HG03139 (cell line): Measurements from ENCODE around the gene PRKG2.
"Not testable (repeated sequence)": the region's sequence is repeated elsewhere in the genome, so short reads cannot be mapped to it uniquely, and the experiment has no call there.

ENCODE experiments used
- ATAC-seq: cut with Tn5 transposase; IDR thresholded peaks from one replicate; pipeline ENCODE4 v1.9.1; 2021; ENCODE audit not compliant: unreplicated experiment

The PRKG2 gene, protein sequence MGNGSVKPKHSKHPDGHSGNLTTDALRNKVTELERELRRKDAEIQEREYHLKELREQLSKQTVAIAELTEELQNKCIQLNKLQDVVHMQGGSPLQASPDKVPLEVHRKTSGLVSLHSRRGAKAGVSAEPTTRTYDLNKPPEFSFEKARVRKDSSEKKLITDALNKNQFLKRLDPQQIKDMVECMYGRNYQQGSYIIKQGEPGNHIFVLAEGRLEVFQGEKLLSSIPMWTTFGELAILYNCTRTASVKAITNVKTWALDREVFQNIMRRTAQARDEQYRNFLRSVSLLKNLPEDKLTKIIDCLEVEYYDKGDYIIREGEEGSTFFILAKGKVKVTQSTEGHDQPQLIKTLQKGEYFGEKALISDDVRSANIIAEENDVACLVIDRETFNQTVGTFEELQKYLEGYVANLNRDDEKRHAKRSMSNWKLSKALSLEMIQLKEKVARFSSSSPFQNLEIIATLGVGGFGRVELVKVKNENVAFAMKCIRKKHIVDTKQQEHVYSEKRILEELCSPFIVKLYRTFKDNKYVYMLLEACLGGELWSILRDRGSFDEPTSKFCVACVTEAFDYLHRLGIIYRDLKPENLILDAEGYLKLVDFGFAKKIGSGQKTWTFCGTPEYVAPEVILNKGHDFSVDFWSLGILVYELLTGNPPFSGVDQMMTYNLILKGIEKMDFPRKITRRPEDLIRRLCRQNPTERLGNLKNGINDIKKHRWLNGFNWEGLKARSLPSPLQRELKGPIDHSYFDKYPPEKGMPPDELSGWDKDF

GRCh38 chr4:81214881-81215868, at the start of gene PRKG2:
Gene PRKG2, minus strand, starts transcription at chr4:81215222. Its CDS starts 10,175 bp downstream, at chr4:81205047.
- ATAC-seq = no peak

DNA sequence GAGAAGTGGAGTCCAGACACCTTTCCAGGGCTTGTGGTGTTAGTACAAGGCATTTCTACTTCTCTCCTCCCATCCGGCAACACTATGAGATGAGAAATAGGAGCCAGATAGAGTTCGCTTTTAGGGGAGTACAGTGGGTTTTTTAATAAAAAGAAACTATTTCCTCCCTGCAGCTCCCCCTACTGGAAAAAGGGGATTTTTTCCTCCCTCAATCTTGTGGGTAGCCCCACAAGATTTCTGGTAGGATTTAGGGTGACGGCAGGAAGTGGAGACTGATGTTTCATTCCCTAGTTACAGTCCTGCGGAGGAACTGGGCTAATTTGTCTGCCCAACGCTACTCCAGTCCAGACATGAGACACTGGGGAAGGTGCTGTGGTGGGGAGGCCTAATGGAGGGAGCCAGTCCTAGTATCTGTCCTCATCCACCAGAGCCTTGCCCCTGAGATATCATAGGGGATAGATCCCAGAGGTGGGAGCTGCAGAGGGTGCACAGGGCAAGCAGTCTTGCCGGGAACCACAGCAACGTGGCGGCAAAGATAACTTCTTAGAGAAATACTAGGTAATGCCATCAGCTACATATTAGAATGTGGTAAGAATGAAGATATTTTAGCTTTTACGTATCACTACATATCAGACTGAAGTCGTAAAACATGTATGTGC, 45.5 kb upstream of the PRKG2 start:
- no peak for ATAC-seq

DNA sequence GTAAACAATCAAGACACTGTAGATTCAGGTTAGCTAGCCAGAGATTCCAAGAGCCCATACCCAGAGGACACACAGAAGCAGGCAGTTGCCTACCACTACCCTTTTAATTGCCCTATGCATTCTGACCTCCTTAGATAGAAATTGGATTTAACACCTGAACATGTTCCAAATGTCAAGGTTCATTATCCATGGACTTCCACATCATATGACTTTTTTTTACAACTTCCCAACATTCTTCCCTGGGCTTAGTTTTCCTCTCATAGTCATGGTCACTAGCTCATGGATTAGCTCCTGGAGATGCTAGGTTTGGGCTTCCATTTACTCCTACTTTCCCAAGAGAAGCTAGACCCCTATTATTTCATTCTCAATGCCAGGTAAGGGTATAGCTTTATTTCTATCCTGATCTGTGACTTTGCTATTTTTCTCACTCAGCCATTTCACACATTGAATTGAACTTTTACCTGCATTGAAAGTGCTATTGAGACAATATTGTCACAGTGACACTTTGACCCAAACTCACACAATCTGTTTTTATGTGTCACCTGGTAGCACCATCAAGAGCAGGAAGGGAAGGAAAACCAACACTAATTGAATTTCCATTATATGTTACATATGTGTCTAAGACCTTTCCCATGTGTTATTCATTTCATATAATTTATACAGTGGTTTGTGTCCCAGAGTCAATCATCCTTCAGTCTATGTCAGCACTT, 44.0 kb upstream of the PRKG2 start:
- ATAC-seq = no peak

DNA sequence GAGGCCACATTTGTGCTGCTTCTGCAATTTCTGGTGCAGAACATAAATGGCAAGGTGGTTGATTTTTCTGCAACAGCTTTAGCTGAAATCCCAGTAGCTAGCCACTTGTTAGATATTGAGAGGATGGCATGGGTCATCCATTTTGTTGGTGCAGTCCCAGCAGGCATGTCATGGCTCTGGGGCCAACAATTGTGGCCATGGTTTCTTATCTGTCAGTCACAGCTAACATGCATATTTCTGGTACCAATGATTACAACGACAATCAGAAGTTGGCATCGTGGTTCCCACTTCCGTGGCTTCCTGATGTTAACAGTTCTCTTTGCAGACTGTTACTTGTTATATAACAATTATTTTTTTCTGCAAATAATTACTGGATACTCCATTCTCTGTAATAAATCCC, 42.8 kb upstream of the PRKG2 start:
- no peak for ATAC-seq

DNA sequence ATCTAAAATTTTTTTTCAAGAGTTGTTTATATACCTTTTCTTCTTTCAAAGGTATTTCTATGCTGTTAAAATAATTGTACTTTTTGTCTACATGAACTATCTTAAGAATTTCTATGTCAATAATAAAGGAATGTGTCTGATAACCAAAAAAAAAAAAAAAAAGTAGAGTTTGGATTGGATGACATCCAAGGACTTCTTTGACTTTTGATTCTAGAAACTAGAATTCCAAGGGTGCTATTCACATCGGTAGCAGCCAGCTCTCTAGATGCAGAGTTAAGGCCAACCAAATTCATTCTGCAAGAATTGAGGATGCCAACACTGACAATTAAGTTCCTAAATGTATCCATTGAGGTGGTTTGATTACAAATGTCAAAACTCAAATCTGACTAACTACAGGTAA, 42.0 kb upstream of the PRKG2 start:
- ATAC-seq = no peak

DNA sequence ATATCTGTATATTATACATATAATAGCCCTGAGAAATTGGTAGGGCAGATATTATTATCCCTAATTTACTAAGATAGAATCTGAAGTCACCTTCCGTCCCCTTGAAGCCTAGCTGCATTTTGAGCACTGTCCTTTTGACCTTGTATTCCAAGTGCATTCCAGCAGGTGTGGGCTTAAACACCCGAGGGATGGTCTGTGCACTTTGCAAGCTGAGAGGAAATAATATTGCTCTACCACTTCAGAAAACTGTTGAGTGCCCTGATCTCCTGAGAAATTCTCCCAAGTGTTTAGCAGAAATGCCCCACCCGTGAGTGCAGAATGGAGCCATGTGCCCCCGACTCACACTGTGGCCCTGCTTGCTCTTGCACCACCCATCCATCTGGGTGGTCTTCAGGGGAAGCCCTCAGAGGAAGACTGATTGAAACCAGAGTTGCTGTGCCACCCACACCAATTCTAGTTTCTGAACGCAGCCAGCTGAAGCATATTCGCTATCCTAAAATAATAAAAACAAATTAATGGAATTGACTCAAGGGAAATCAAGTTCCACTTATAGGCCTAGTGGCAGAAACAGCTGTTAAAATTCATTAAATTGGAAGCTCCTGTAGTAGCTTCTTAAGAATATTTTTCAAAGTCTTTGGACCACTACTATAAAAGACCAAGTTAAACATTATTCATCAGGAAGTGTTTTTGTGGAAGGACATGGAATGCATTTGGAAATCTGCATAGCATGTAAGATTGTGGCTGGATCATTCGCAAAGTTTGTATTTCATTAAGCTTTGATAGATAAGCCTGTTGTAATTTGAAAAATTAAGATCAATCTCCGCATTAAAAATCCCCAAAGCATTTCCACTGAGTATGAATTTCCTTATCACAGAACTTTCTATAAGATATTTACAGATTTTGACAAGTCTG, 41.3 kb upstream of the PRKG2 start:
- no peak for ATAC-seq

DNA sequence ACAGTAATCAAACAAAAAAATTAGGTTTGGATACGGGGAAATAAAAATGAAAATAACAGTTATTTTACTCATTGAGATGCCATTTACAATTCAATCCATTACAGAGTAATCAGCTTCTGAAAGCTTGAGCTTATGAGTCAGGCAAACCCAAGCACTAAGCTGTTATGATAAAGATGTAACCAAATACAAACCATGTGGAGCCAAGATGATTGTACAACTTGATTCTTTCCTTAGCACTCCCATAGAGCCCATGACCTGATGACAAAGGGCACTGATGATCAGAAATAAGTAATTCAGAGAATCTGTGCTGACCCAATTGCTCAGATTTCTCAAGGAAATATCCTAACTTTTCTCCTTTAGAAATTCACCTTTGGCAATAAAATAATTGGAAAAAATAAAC, 40.5 kb upstream of the PRKG2 start:
- no peak for ATAC-seq

DNA sequence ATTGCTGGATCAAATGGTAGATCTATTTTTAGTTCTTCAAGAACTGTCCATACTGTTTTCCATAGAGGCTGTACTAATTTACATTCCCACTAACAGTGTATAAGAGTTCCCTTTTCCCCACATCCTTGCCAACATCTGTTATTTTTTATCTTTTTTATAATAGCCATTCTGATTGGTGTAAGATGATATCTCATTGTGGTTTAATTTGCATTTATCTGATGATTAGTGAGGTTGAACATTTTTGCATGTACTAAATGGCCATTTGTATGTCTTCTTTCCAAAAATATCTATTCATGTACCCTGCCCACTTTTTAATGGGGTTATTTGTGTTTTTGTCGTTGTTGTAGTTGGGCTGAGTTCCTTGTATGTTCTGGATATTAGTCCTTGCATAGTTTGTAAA, 35.4 kb upstream of the PRKG2 start:
- ATAC-seq = no peak

- no peak for ATAC-seq
Observed at GRCh38 chr4:81245218-81246009, 30.4 kb upstream of the PRKG2 start.

GRCh38 chr4:81237791-81238190, 22.8 kb upstream of the PRKG2 start:
- ATAC-seq = no peak

- no peak for ATAC-seq
Observed at GRCh38 chr4:81235982-81236749, 21.1 kb upstream of the PRKG2 start.

GRCh38 chr4:81227968-81228367, 12.9 kb upstream of the PRKG2 start:
- ATAC-seq = no peak

DNA sequence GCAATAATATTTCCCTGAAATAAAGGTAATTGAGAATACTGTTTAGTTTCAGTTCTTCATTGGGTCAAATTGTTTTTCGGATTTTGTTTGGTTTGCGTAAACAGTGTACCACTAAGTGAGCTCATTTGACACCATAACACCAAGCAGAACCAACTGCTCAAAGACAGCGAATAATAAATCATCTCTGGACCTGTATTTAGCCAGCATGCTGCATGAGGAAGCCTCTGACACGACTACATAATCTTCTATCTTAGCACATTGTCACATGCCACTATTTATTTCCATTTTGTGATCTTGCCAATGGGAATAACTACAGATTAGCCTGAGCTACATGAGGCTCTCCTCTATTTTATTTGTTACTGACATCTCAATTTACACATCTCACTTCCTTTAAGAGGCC, 12.1 kb upstream of the PRKG2 start:
- no peak for ATAC-seq

GRCh38 chr4:81225252-81225651, 10.2 kb upstream of the PRKG2 start:
- ATAC-seq = no peak

DNA sequence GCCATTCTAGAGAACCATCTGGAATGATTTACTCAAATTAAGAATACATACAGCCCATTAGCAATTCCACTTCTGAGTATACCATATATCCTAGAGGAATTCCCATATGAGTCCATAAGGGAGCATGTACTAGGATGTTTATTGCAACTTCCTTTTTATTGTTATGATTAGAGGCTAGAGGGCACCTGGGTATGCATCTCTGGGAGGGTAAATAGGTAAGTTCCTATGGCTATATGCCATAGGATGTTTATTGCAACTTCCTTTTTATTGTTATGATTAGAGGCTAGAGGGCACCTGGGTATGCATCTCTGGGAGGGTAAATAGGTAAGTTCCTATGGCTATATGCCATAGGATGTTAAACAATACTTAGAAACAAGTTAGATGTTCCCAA, 7.1 kb upstream of the PRKG2 start:
- not testable (repeated sequence) for ATAC-seq

DNA sequence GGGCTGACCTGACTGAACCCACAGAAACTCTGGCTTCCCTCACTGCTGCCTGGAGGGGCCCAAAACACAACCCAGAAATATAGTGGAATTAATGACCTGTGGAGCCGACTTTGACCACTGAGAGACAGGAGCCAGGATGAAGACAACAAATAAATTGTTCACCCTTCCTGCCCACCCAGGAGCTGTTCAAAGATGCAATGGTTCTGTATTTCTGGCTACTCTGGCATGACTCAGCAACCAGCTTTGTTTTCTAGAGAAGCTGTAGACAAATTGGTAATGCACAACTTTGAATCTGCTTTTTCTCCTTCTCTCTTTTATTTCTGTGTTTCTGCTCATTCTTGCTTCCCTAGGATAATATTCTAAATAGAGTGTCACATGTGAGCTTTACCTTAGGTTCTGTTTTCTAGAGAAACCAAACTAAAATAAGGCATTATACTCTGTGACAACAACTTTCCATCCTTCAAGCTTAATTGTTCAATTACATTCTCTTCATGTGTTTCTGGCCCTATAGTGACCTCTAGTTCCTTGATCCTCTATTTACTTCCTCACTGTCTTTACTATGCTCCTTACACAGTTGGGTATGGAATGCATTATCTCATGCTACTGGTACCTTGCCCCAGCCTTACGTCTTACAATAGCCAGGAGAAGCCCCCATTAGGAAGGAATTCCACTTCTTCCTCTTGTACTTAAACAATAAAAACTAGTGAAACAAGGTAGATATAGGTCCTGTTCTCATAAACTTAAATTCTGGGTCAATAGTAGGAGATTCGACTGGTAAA, 6.5 kb upstream of the PRKG2 start:
- no peak for ATAC-seq

DNA sequence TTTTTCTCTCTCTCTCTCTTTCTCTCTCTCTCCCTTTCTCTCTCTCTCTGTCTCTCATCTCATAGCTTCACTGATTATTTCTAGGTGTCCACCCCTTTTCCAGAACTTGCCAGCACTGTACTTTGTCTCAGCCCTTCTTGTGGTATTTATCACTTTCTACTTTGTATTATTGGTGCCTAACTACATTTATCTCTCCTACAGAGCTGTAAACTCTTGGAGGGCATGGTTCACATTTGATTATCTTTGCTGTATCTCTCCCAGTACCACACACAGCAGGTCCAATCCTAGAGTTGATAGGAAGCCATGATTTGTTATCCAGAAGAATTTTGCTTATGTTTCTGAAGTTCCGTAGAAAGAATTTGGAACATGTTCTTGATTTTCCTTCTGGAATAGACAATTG, 5.2 kb upstream of the PRKG2 start:
- ATAC-seq = no peak
